Activated CD8-positive, alpha-beta memory T cell treated with anti-CD3 and anti-CD28 coated beads, Interleukin-2, amount 50 U/mL, for 1 hour (primary cell): ENCODE results near the gene CERKL.
"Not testable (repeated sequence)": the region's sequence is repeated elsewhere in the genome, so short reads cannot be mapped to it uniquely, and the experiment has no call there.

Experiments
- DNase-seq: peaks from one replicate; pipeline ENCODE4 v3.0.0-alpha.2; 2020; ENCODE audit errors: extremely low read depth

Gene CERKL

GRCh38 chr2:181656450-181657291, at the start of gene CERKL:
Gene CERKL (minus strand): TSS chr2:181657105. CDS start chr2:181657006, 99 bp downstream.
- DNase-seq = no peak

- DNase-seq = not testable (repeated sequence)
Measured at GRCh38 chr2:181702519-181702918, 45.6 kb upstream of the CERKL start.

- no peak for DNase-seq
Measured at GRCh38 chr2:181698223-181698622, 41.3 kb upstream of the CERKL start.

GRCh38 chr2:181697571-181697970, 40.7 kb upstream of the CERKL start:
- no peak for DNase-seq

GRCh38 chr2:181697126-181697525, 40.2 kb upstream of the CERKL start:
- DNase-seq = no peak

- no peak for DNase-seq
Measured at GRCh38 chr2:181694271-181694670, 37.4 kb upstream of the CERKL start.

GRCh38 chr2:181690860-181691259, 34.0 kb upstream of the CERKL start:
- DNase-seq = no peak

GRCh38 chr2:181686576-181687185, 29.8 kb upstream of the CERKL start:
- DNase-seq = no peak

GRCh38 chr2:181685150-181685688, 28.3 kb upstream of the CERKL start:
- no peak for DNase-seq

GRCh38 chr2:181684454-181685149, 27.7 kb upstream of the CERKL start:
- no peak for DNase-seq

GRCh38 chr2:181683518-181684453, 26.9 kb upstream of the CERKL start:
- DNase-seq = no peak

GRCh38 chr2:181682795-181683517, 26.1 kb upstream of the CERKL start:
- no peak for DNase-seq

- DNase-seq = no peak
Measured at GRCh38 chr2:181682026-181682789, 25.3 kb upstream of the CERKL start.

- DNase-seq = no peak
Measured at GRCh38 chr2:181680937-181681811, 24.3 kb upstream of the CERKL start.

- no peak for DNase-seq
Measured at GRCh38 chr2:181680055-181680936, 23.4 kb upstream of the CERKL start, which contains the start of gene NEUROD1. Gene NEUROD1 (minus strand): TSS chr2:181680517. CDS start chr2:181678860, 1,657 bp downstream.

- DNase-seq = no peak
Measured at GRCh38 chr2:181679544-181679979, 22.7 kb upstream of the CERKL start.

GRCh38 chr2:181678861-181679543, 22.1 kb upstream of the CERKL start:
- DNase-seq = no peak
